GM12878 (cell line): ENCODE results near the gene RXFP3. TPM values are rescaled to one million over a fixed set of nuclear protein-coding genes. Genes with fewer than 3 reads are reported as not detected.

Source experiments
- ATAC-seq: fragments of 200-7000 bp; cut with Tn5 transposase; 3 replicates; pipeline ENCODE4 v1.9.1; 2020; ENCODE audit warnings: mild to moderate bottlenecking, moderate library complexity
- BruUV-seq: library from RNA; stranded (reverse); fragments of 400-500 nt; replicated peaks from 2 replicates; lab custom pipeline; 2021; lab: Mats Ljungman, UMichigan
- CTCF ChIA-PET: fragments of 300-600 bp; sonication (Branson Sonifier 250); formaldehyde crosslinking; extraction: SDS; loops from one replicate; lab custom pipeline; 2021; ENCODE audit warnings: inconsistent platforms; lab: Yijun Ruan, JAX
- POLR2A ChIA-PET: fragments of 350-600 bp; formaldehyde crosslinking; extraction: SDS; loops from one replicate; lab custom pipeline; 2021; ENCODE audit warnings: inconsistent platforms; lab: Charles Lee
- RAD21 ChIA-PET: fragments of 300-600 bp; sonication (Branson Sonifier 250); formaldehyde crosslinking; loops from one replicate; lab custom pipeline; 2023; ENCODE audit warnings: antibody characterized with exemption; ENCODE audit not compliant: unreplicated experiment; lab: Charles Lee
- SMC1A ChIA-PET: fragments of 300-600 bp; sonication (Branson Sonifier 250); formaldehyde crosslinking; loops from one replicate; lab custom pipeline; 2023; ENCODE audit not compliant: unreplicated experiment, uncharacterized antibody; lab: Charles Lee
- DNase-seq: peaks from one replicate; pipeline ENCODE4 v3.0.0-alpha.2; 2011; ENCODE audit warnings: low read depth, low spot score
- FAIRE-seq: peaks from 3 replicates; lab custom pipeline; 2011; peaks lifted over from hg19 to GRCh38; lab: Jason Lieb, UNC
- H2AFZ ChIP-seq: 2 replicates; pipeline ENCODE4 v1.6.0; 2011; ENCODE audit warnings: low read depth, low read length, control low read depth; ENCODE audit not compliant: control insufficient read depth
- H3K27ac ChIP-seq: 2 replicates; pipeline ENCODE4 v1.5.1; 2011; ENCODE audit warnings: control low read depth; ENCODE audit not compliant: control insufficient read depth, insufficient read depth
- H3K27me3 ChIP-seq, 2 experiments: replicated peaks in 1 of 2; 2 replicates each; pipeline versions ENCODE4 v1.6.0 to v1.6.1; 2011; ENCODE audit warnings: low read length in 1 of 2; ENCODE audit not compliant: control insufficient read depth in 2 of 2, insufficient read depth in 2 of 2
- H3K36me3 ChIP-seq, 2 experiments: 2 replicates each; pipeline ENCODE4 v1.5.1; 2011; ENCODE audit warnings: low read length in 1 of 2; ENCODE audit not compliant: control insufficient read depth in 2 of 2, insufficient read depth in 2 of 2
- H3K4me1 ChIP-seq: 2 replicates; pipeline ENCODE4 v1.6.1; 2011; ENCODE audit warnings: mild to moderate bottlenecking, low read length, moderate library complexity, mixed read lengths; ENCODE audit not compliant: control insufficient read depth, insufficient read depth
- H3K4me2 ChIP-seq: 2 replicates; pipeline ENCODE4 v1.6.0; 2011; ENCODE audit warnings: control low read depth; ENCODE audit not compliant: control insufficient read depth, insufficient read depth
- H3K4me3 ChIP-seq: fragments of 200-600 bp; sonication (generic); 2 replicates; pipeline ENCODE4 v1.5.1; 2016
- H3K79me2 ChIP-seq: 2 replicates; pipeline ENCODE4 v1.6.0; 2011; ENCODE audit warnings: low read length; ENCODE audit not compliant: control insufficient read depth, insufficient read depth
- H3K9ac ChIP-seq: 2 replicates; pipeline ENCODE4 v1.8.0; 2011; ENCODE audit warnings: low read length, control low read depth, mixed read lengths; ENCODE audit not compliant: control insufficient read depth, insufficient read depth
- H3K9me3 ChIP-seq: replicated peaks from 3 replicates; pipeline ENCODE4 v1.5.1; 2011; ENCODE audit warnings: mild to moderate bottlenecking, low read length; ENCODE audit not compliant: control insufficient read depth, insufficient read depth
- H4K20me1 ChIP-seq: 2 replicates; pipeline ENCODE4 v1.6.0; 2011; ENCODE audit not compliant: control insufficient read depth, insufficient read depth
- CBX3 ChIP-seq: fragments of 200-600 bp; sonication (generic); IDR thresholded peaks from 2 replicates; pipeline ENCODE4 v1.6.1; 2016; ENCODE audit warnings: low read depth, borderline replicate concordance
- CHD4 ChIP-seq: fragments of 200-600 bp; sonication (generic); IDR thresholded peaks from 2 replicates; pipeline ENCODE4 v1.6.1; 2016; ENCODE audit warnings: mild to moderate bottlenecking
- CUX1 ChIP-seq: IDR thresholded peaks from 2 replicates; pipeline ENCODE4 v1.6.1; 2012; ENCODE audit warnings: improper control_type of control experiment, low read depth, low read length; ENCODE audit not compliant: insufficient replicate concordance
- EZH2 ChIP-seq: IDR thresholded peaks from 2 replicates; pipeline ENCODE4 v1.6.1; 2012; ENCODE audit warnings: low read depth, mild to moderate bottlenecking, control low read depth, inconsistent platforms, low read length, borderline replicate concordance; ENCODE audit not compliant: control insufficient read depth
- JUND ChIP-seq: IDR thresholded peaks from 2 replicates; pipeline ENCODE4 v1.6.1; 2012; ENCODE audit warnings: low read depth, mild to moderate bottlenecking, low read length, improper control_type of control experiment, moderate library complexity
- KDM1A ChIP-seq: fragments of 200-600 bp; sonication (generic); IDR thresholded peaks from 2 replicates; pipeline ENCODE4 v1.6.1; 2016; ENCODE audit warnings: borderline replicate concordance
- MYC ChIP-seq: IDR thresholded peaks from 2 replicates; pipeline ENCODE4 v1.6.1; 2011; ENCODE audit warnings: mild to moderate bottlenecking, low read length, moderate library complexity, inconsistent platforms; ENCODE audit not compliant: insufficient read depth, insufficient replicate concordance, insufficient read length, severe bottlenecking
- NFXL1 ChIP-seq: fragments of 450-650 bp; IDR thresholded peaks from 2 replicates; pipeline ENCODE4 v1.6.1; 2017; ENCODE audit warnings: antibody characterized with exemption, mild to moderate bottlenecking, borderline replicate concordance
- PAX5 ChIP-seq: IDR thresholded peaks from 2 replicates; pipeline ENCODE4 v1.6.1; 2011; ENCODE audit warnings: low read depth, low read length, borderline replicate concordance
- RCOR1 ChIP-seq: conservative IDR thresholded peaks from 2 replicates; pipeline ENCODE4 v1.6.1; 2012; ENCODE audit warnings: low read depth, low read length, improper control_type of control experiment
- TCF7 ChIP-seq: IDR thresholded peaks from 2 replicates; pipeline ENCODE4 v1.6.1; 2014; ENCODE audit warnings: antibody characterized with exemption, borderline replicate concordance
- ZNF622 ChIP-seq: fragments of 450-650 bp; IDR thresholded peaks from 2 replicates; pipeline ENCODE4 v1.6.1; 2017; ENCODE audit warnings: mild to moderate bottlenecking, inconsistent platforms
- WGBS: methylation state at CpG from one replicate; pipeline ENCODE4 v1.1.6; 2016; ENCODE audit warnings: low lambda C conversion rate; ENCODE audit not compliant: insufficient replicate concordance, insufficient coverage; ENCODE audit errors: missing lambda C conversion rate; 5-methylcytosine and 5-hydroxymethylcytosine counted together
- in situ Hi-C: fragments of 300-500 bp; cut with MboI; formaldehyde crosslinking; loops from 9 replicates; pipeline ENCODE4 v1.14.3; 2018; ENCODE audit warnings: mixed read lengths
- intact Hi-C: fragments of 100-400 bp; cut with micrococcal nuclease; formaldehyde crosslinking; loops from one replicate; pipeline ENCODE4 v1.14.2; 2022; ENCODE audit not compliant: unreplicated experiment
- polyA plus RNA-seq, 11 experiments: library from polyadenylated mRNA; depleted of rRNA in 4 of 11; unstranded in 6 of 11; stranded (reverse) in 5 of 11; fragments of >200 nt; fragmentation: Nextera tagmentation in 4 of 11; fragmentation: Illumina TruSeq in 1 of 11; extraction: Ambion mirVana in 4 of 11; extraction: Trizol in 1 of 11; gene quantifications; 1 replicate in 1 of 11; 2 replicates in 10 of 11; pipeline versions ENCODE4 v1.2.1 to v1.2.3, GENCODE V29; 2011 to 2016; ENCODE audit warnings: inconsistent platforms in 2 of 11, missing spikeins in 2 of 11, low read depth in 1 of 11
- total RNA-seq, 4 experiments: library from RNA; depleted of rRNA in 3 of 4; stranded (reverse); fragments of >200 nt in 3 of 4; fragmentation: Illumina TruSeq in 1 of 4; extraction: Trizol in 1 of 4; gene quantifications; 2 replicates each; pipeline versions ENCODE4 v1.2.1 to v1.2.3, GENCODE V29; 2013 to 2021

The RXFP3 gene
- total and polyA plus RNA-seq, 10 of the 15 experiments (the other 5 are each of a cell fraction or from before 2014, with no cell fraction given): 0.03 to 0.06 TPM; not detected in 8

- Histone ChIP-seq H3K9ac (no peak overlapping the region), H3K4me1 (peaks cover 14% of the 10 kb centered on the region), H3K27me3 (no peaks in the 10 kb centered on the region; a peak in 1 of 4 replicates), H3K36me3 (no peaks in the 10 kb centered on the region), H4K20me1 (no peaks in the 10 kb centered on the region), H3K79me2 (no peaks in the 10 kb centered on the region), H2AFZ (no peak overlapping the region), H3K27ac (no peak overlapping the region), H3K9me3 (no peaks in the 10 kb centered on the region; the same call in 2 of the 3 replicates), H3K4me3 (no peak overlapping the region), H3K4me2 (no peak overlapping the region)
- CTCF ChIA-PET: no interaction called here
- DNase-seq: no peak
- RAD21 ChIA-PET: no interaction called here
- in situ Hi-C loops (no loop called here), intact Hi-C loops (no loop called here)
- WGBS: 72% methylated on average over 48 of the region's 54 CpGs
- FAIRE-seq: no peak
- no peak for ATAC-seq
- BruUV-seq: no TSS peak
- POLR2A ChIA-PET: no interaction called here
- TF ChIP-seq EZH2: no peak
- no peak for TF ChIP-seq CHD4
- TF ChIP-seq KDM1A: no peak
- no peak for TF ChIP-seq MYC
- TF ChIP-seq RCOR1: no peak
- no peak for TF ChIP-seq CBX3
- SMC1A ChIA-PET: interaction anchor here (1.2 kb wide), 1 partner anchor 32 kb away, joined by 3 read pairs; no protein-coding TSS in a partner anchor
These were observed 1.7 kb downstream of the RXFP3 start for GRCh38 chr5:33937707-33938506.

GRCh38 chr5:33938507-33938796 lies 2.3 kb downstream of the RXFP3 start:
- ChIA-PET RAD21 (interaction anchor here (1.2 kb wide), 1 partner anchor 31 kb away, joined by 3 read pairs; no protein-coding TSS in a partner anchor), CTCF (no interaction called here), POLR2A (no interaction called here), SMC1A (interaction anchor here (1.2 kb wide), 1 partner anchor 32 kb away, joined by 3 read pairs; no protein-coding TSS in a partner anchor)
- H2AFZ ChIP-seq: no peak overlapping the region
- no TSS peak for BruUV-seq
- no peak overlapping the region for H3K9ac ChIP-seq
- intact Hi-C loops (no loop called here), in situ Hi-C loops (no loop called here)
- H3K4me3 ChIP-seq: no peak overlapping the region
- H3K27ac ChIP-seq: no peak overlapping the region
- DNase-seq (no peak), FAIRE-seq (no peak), ATAC-seq (no peak)
- 73% methylated on average over 14 of the region's 14 CpGs for WGBS
- no peak overlapping the region for H3K4me2 ChIP-seq
- TF ChIP-seq CUX1 (no peak), JUND (no peak), TCF7 (no peak), PAX5 (no peak), ZNF622 (no peak), NFXL1 (no peak)
- H3K27me3 ChIP-seq: no peaks in the 10 kb centered on the region; a peak in 1 of 4 replicates
- H3K4me1 ChIP-seq: peaks cover 8% of the 10 kb centered on the region
- H3K36me3 ChIP-seq: no peaks in the 10 kb centered on the region
- no peaks in the 10 kb centered on the region for H3K79me2 ChIP-seq
- H4K20me1 ChIP-seq: no peaks in the 10 kb centered on the region
- no peaks in the 10 kb centered on the region; the same call in 2 of the 3 replicates for H3K9me3 ChIP-seq
